ENCODE results near the gene CPT1B.

Gene CPT1B

DNA sequence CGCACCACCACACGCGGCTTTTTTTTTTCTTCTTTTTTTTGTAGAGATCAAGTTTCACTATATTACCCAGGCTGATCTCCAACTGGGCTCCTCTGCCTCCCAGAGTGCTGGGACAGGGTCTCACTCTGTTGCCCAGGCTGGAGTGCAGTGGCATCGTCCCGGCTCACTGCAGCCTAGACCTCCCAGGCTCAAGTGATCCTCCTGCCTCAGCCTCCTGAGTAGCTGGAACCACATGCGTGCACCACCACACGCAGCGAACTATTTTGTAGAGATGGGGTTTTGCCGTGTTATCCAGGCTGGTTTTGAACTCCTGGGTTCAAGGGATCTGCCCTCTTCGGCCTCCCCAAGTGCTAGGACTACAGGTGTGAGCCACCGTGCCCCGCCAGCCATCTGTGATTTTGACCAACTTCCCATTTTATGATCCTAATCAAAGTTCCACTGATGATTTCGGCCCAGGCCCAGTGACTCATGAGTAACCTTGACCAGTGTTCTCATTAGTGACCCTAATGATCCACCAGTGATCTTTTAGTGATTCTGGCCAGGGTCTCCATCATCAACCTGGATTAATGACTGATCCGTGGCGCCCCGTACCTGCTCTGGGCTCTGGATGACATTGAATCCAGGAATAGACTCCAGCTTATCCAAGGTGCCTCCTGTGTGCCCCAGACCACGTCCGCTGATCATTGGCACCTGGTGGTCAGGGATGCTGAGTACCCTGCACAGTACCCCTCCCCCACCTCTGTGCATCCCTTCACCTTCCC, 50.1 kb downstream of the CPT1B start:
- TF ChIP-seq GATA2 (IDR thresholded peaks at IDR 0.05; ENCODE audit: low read depth, low read length) = no peak
- no peak for TF ChIP-seq GATA3 (IDR thresholded peaks at IDR 0.05; ENCODE audit: low read depth, low read length)

DNA sequence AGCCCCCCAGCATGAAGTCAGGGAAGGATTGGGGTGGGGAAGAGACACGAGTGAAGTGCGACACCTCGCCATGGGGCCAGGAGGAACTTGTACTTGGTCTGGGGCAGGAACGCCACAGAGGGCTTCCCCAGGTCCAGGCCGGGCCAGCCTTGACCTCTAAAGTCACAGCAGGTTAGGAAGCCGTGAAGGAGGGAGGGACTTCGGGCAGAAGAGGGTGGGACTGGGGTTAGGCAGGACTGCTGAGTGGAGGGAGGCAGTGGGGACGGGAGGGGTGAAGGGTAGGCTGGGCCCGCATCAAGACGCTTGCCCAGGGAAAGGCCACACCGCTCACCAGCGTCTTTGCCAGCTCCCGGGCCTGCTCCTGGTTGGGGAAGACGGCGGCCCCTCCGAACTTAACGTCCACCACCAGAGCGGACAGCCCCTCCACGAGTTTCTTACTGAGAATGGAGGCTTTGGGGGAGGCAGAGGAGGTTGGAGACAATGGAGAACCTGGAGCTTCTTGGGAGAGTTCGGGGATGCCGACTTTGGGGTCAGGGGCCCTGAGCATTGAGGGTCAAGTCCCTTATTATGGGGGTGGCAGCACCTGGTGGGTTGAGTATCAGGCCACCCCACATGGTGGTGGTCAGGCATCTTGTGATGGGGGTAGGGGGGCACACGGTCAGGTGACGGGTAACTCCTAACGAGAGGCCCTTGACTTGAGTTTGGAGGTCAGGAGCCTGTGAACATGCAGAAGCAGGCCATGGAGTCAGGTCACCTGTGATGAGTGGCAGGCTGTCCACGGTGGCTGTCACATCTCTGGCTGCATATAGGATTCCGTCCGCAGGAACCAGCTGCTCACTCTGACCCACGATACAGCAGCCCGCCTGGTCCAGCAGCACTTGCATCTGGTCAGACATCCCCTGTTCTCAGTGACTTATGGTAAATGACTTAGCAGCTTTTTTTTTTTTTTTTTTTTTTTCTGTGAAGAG, 51.1 kb downstream of the CPT1B start:
- no peak for TF ChIP-seq GATA2 (IDR thresholded peaks at IDR 0.05; ENCODE audit: low read depth, low read length)
- TF ChIP-seq GATA3 (IDR thresholded peaks at IDR 0.05; ENCODE audit: low read depth, low read length) = no peak

DNA sequence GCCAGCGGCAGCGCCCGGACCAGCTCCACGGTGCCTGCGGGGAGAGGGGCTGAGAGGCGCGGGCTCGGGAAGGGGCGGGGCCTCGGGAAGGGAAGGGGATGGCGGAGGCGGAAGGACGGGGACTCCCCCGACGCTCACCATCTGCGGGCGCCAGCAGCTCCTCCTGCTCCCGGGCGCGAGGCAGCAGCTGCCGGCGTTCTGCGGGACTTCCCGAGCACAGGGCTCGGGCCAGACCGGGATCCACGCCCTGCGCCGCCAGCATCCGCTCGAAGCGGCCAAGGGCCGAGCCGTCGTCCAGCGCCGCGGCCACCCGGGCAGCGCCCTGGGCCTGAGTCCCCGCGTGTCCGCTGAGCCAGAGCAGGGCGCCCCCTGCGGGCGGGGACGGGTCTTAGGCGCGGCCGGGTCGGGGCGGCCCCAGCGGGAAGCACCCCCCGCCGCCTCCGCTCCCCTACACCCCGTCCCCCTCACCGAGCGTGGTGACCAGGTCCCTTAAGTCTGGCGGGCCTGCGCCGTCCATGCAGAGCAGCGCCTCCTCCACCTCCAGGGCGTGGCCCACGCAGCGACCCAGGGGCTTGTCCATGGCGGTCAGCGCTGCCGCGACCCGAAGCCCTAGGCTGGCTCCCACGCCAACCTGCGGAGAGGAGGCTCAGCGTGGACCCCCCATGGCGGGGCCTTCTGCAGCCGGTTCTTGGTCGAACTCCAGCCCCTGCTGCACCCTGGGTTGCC, 52.0 kb downstream of the CPT1B start:
- TF ChIP-seq GATA3 (IDR thresholded peaks at IDR 0.05; ENCODE audit: low read depth, low read length) (no peak), GATA2 (IDR thresholded peaks at IDR 0.05; ENCODE audit: low read depth, low read length) (no peak)

DNA sequence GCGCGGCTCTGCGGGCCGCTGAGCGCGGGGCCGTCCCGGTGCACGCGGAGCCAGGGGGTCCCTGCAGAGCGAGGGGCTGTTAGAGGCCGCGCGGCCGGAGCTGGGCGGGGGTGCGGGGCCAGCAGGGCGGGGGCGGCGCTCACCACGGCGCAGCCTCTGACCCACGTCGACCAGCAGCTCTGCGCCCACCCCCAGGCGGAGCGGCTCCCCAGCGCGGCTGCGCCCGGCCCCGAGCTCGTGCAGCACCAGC, 52.4 kb downstream of the CPT1B start:
- TF ChIP-seq GATA2 (IDR thresholded peaks at IDR 0.05; ENCODE audit: low read depth, low read length) (no peak), GATA3 (IDR thresholded peaks at IDR 0.05; ENCODE audit: low read depth, low read length) (no peak)

DNA sequence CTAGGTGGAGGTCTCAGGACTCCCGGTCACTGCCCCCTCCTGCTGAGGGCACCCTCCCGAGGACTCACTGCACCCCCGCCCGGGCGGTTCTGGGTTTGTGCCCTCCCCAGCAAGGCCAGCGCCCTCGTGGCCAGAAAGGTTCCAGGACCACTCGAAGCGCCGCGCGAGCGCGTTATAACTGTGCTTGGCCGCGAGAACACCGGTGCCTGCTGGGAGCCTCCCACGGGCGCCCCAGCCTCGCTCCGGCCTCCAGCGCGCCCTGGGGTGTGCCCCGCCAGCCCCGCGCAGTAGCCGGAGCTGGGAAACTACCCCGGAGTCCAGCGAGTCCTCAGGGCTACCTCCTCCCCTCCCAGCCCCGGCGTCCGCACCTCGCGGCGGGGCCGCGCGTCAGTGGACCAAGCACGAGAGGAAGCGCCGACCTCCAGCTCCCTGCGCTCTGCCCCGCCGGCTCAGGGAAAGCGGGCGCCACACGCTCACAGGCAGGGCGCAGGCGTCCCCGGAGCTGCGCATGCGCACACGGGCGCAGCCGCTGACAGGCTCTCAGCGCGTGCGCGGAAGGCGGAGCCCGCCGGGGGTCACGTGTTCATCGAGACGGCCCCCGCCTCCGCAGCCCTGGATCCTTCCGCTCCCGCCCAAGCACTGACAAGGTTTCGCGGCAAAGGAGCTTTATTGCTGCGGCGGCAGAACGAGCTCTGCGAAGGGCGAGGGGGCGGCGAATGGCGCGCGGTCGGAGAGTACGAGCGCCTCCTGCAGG, 52.9 kb downstream of the CPT1B start, which contains the start of gene SCO2:
Gene SCO2 (minus strand): TSS at position 495 of the 754 bp plus-strand sequence. CDS start 1,187 bp downstream, outside the sequence.
- TF ChIP-seq GATA2 (IDR thresholded peaks at IDR 0.05; ENCODE audit: low read depth, low read length) = peak; percentile 28; the same call in 1 of the 2 replicates
- no peak for TF ChIP-seq GATA3 (IDR thresholded peaks at IDR 0.05; ENCODE audit: low read depth, low read length)

DNA sequence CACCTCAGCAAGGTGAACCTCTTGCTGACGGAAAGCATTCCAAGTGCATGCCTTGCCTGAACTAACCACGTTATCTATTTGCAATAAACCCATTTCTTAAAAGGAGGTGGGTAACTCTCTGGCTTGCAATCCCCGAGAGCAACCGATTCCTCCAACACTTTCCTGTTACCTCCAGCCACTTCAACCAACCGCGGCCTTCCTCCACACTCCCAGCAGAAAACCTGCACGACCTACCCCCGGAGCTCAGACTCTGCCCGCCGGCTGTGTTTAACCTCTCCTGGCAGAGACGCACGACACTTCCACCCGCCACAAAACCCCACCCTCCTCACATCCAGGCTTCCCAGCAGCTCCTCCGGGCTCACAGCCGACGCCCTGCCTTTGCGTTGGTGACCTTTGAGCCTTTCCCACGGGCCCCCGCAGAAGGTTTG, 53.5 kb downstream of the CPT1B start:
- TF ChIP-seq GATA2 (IDR thresholded peaks at IDR 0.05; ENCODE audit: low read depth, low read length) (no peak), GATA3 (IDR thresholded peaks at IDR 0.05; ENCODE audit: low read depth, low read length) (no peak)

DNA sequence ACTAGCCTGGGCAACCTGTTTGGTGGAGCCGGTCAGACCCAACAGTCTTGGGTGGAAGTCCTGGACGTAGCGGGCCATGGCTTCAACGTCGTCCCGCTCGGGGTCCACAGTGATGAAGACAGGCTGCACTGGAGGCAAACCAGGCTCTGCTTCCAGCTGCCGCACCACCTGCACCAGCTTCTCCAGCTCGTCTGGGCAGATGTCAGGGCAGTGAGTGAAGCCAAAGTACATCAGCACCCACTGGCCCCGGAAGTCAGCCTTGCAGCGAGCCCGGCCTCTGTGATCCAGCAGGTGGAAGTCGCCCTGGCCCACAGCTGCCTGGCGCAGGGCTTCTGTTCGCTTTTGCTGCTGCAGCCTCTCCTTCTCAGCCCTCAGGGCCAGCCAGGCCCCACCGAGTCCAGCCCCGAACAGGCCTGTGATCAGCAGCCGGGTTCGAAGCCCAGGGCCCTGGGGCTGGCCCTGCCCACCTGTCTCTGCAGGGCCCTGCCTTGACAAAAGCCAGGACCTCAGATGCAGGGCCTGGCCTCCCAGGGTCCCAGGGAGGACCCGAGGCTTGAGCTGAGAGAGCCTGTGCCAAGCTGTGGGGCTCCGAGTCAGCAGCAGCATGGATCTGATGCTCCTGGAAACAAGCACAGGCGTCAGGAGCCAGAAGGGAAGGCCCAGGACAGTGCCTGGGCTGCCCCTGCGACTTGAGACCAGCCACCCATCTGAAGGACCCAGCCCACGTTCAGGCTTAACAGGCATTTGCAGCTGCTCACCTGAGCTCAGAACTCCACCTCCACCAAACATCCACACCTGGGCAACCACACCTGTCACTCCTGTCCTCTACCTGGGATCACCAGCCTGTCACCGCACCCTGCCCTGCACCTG, 54.2 kb downstream of the CPT1B start:
- TF ChIP-seq GATA2 (IDR thresholded peaks at IDR 0.05; ENCODE audit: low read depth, low read length) = no peak
- TF ChIP-seq GATA3 (IDR thresholded peaks at IDR 0.05; ENCODE audit: low read depth, low read length) = no peak

DNA sequence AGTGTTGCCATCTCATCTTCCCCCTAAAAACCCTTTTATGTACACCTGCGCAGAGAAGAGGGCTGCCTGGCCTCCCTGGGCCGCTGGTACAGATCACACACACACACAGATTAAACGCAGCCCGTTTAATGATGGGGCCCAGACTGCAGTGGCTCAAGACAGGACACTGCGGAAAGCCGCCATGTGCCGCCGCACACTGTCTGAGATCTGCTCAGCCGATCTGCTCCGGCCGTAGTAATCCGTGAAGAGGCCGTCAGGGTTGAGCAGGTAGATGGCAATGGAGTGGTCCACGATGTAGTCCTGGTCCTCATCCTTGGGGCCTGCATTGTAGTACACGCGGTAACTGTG, 54.8 kb downstream of the CPT1B start:
- TF ChIP-seq GATA3 (IDR thresholded peaks at IDR 0.05; ENCODE audit: low read depth, low read length) (no peak), GATA2 (IDR thresholded peaks at IDR 0.05; ENCODE audit: low read depth, low read length) (no peak)

DNA sequence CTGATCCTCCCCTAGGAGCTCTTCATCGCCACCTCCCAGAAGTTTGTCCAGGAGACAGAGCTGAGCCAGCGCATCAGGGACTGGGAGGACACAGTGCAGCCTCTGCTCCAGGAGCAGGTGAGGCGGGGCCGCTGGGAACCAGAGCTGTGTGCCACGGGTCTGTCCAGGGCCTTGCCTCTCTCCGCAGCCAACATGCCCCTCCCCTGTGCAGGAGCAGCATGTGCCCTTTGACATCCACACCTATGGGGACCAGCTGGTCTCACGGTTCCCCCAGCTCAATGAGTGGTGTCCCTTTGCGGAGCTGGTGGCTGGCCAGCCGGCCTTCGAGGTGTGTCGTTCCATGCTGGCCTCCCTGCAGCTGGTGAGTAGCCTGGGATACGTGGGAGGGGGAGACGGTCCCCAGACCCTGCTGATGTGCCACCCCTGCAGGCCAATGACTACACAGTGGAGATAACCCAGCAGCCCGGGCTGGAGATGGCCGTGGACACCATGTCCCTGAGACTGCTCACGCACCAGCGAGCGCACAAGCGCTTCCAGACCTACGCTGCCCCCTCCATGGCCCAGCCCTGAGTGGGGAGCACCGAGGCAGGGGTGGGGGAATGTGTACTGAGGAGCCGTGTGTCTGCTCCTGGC, 55.3 kb downstream of the CPT1B start:
- no peak for TF ChIP-seq GATA3 (IDR thresholded peaks at IDR 0.05; ENCODE audit: low read depth, low read length)
- TF ChIP-seq GATA2 (IDR thresholded peaks at IDR 0.05; ENCODE audit: low read depth, low read length) = no peak

DNA sequence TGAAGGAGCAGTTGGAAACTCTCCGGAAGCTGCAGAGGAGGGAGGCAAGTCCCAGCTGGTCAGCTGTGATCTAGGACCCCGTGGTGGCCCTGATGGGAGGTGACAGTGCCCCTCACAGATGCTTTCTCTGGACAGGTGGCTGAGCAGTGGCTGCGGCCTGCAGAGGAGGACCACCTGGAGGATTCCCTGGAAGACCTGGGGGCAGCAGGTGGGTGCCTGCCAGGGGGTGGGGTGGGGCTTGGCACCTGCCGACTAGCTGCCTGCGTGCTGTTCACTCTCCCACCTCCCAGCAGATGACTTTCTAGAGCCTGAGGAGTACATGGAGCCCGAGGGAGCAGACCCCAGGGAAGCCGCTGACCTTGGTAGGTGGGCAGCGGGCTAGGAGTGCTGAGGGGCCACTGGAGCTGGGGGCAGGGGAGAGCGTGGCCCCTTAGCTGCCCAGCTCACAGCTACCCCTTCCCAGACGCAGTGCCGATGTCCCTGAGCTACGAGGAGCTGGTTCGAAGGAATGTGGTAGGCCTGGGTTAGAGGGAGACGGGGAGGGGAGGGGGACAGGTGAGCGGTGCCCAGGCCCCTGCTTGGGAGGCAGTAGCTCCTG, 55.9 kb downstream of the CPT1B start:
- TF ChIP-seq GATA2 (IDR thresholded peaks at IDR 0.05; ENCODE audit: low read depth, low read length) (no peak), GATA3 (IDR thresholded peaks at IDR 0.05; ENCODE audit: low read depth, low read length) (no peak)

DNA sequence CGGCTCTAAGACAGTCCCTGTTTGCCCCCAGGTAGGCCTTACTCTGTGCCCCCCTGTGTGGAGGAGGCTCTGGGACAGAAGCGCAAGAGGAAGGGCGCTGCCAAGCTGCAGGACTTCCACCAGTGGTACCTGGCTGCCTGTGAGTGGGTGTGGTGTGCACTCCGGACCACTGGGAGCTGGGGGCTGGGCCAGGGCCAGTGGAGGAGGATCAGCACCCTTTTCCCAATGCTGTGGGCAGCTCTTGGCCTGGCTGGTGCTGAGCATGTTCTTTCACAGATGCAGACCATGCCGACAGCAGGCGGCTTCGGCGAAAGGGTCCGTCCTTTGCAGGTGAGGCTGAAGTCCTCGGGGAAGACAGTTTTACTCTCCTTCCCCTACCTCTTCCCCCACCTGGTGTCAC, 56.5 kb downstream of the CPT1B start:
- TF ChIP-seq GATA3 (IDR thresholded peaks at IDR 0.05; ENCODE audit: low read depth, low read length) = no peak
- TF ChIP-seq GATA2 (IDR thresholded peaks at IDR 0.05; ENCODE audit: low read depth, low read length) = no peak

All from SH-SY5Y (cell line).